Esophagus squamous epithelium (tissue), 5 donors: Measurements from ENCODE around the gene IQSEC3. TPM values are rescaled to one million over a fixed set of nuclear protein-coding genes. Genes with fewer than 3 reads are reported as not detected.

Experiments used
- DNase-seq: peaks from one replicate; lab custom pipeline; 2025; lab: John Stamatoyannopoulos, UW
- H3K27ac ChIP-seq, 4 donors: fragments of 200-600 bp; sonication (generic); one replicate each; pipeline ENCODE4 v1.5.1; 2016 to 2019; ENCODE audit warnings: mild to moderate bottlenecking in 1 of 4
- H3K27me3 ChIP-seq, 4 donors: fragments of 200-600 bp; sonication (generic); 1 replicate in 3 of 4; 2 replicates in 1 of 4; pipeline versions ENCODE4 v1.5.1 to v1.6.0; 2017 to 2021; ENCODE audit warnings: antibody characterized with exemption in 1 of 4
- H3K36me3 ChIP-seq, 3 donors: fragments of 200-600 bp; sonication (generic); one replicate each; pipeline ENCODE4 v1.5.1; 2016 to 2019
- H3K4me1 ChIP-seq, 3 donors: fragments of 200-600 bp; sonication (generic); one replicate each; pipeline ENCODE4 v1.5.1; 2017 to 2019
- H3K4me3 ChIP-seq, 4 donors: fragments of 200-600 bp; sonication (generic); 1 replicate in 3 of 4; 2 replicates in 1 of 4; pipeline ENCODE4 v1.5.1; 2016 to 2019; ENCODE audit warnings: mild to moderate bottlenecking in 2 of 4, moderate library complexity in 1 of 4
- H3K9me3 ChIP-seq, 3 donors: fragments of 200-600 bp; sonication (generic); one replicate each; pipeline ENCODE4 v1.5.1; 2016 to 2019
- CTCF ChIP-seq, 6 experiments: fragments of 450-650 bp in 4 of 6; fragments of 200-600 bp in 2 of 6; sonication (generic) in 2 of 6; IDR thresholded peaks; one replicate each; pipeline ENCODE4 v1.5.1; 2016 to 2019; ENCODE audit warnings: antibody characterized with exemption in 6 of 6, mild to moderate bottlenecking in 4 of 6, moderate library complexity in 4 of 6
- POLR2A ChIP-seq, 4 donors: fragments of 450-650 bp; IDR thresholded peaks; one replicate each; pipeline ENCODE4 v1.6.1; 2017; ENCODE audit warnings: antibody characterized with exemption in 4 of 4, mild to moderate bottlenecking in 4 of 4, moderate library complexity in 3 of 4
- WGBS, 2 donors: methylation state at CpG; one replicate each; pipeline ENCODE4 v1.1.5; 2018; 5-methylcytosine and 5-hydroxymethylcytosine counted together
- intact Hi-C: fragments of 100-400 bp; cut with DNase I; formaldehyde crosslinking; loops from one replicate; pipeline ENCODE4 v1.15.0; 2022
- total RNA-seq, 4 donors: library from RNA; depleted of rRNA; stranded (reverse); fragments of >200 nt; gene quantifications; one replicate each; pipeline ENCODE4 v1.1.0, GENCODE V29; 2016
- donor health status: DM: yes; HTN: yes; CAD: no.

Gene IQSEC3
- total RNA-seq, 4 donors from 2014 or later = 0.04 to 0.95 (median 0.08) TPM; not detected in 1

GRCh38 chr12:195156-195555 is 128.6 kb downstream of the IQSEC3 start:
- H3K4me1 ChIP-seq = peaks cover 0 to 12% (median 0%) of the 10 kb centered on the region in 3 donors
- H3K9me3 ChIP-seq = no peaks in the 10 kb centered on the region

DNA sequence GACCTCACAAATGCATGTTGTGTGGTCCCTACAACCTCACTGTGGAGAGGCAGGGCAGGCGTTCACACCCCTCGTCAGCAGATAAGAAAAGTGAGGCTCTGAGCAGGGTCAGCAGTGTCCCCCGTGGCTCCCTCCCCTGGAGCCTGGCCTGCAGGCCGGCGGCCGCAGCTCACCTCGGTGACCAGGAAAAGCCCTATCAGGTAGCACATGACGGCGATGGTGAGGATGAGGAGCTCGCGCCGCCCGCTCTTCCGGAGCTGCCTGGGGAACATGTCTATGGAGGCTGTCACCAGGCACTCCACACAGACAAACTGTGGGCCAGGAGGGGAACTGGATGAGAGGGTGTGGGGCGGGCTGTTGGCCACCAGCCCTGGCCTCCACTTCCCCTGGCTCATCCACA is 129.4 kb downstream of the IQSEC3 start:
- Histone ChIP-seq H3K4me3 (no peak overlapping the region), H3K9me3 (no peaks in the 10 kb centered on the region), H3K27ac (no peak overlapping the region), H3K4me1 (peaks cover 0 to 12% (median 0%) of the 10 kb centered on the region in 3 donors), H3K36me3 (no peaks in the 10 kb centered on the region), H3K27me3 (peaks cover 0 to 90% (median 1%) of the 10 kb centered on the region in 4 donors)
- WGBS, 2 donors = 86 to 90% methylated on average over 9 to 12 of the region's 15 CpGs
- no peak for DNase-seq
- intact Hi-C loops = no loop called here
- TF ChIP-seq CTCF (IDR thresholded peaks at IDR 0.05) (no peak), POLR2A (IDR thresholded peaks at IDR 0.05) (no peak)

More at GRCh38 chr12:195156-195555, 128.6 kb downstream of the IQSEC3 start:
- Histone ChIP-seq H3K36me3 (no peaks in the 10 kb centered on the region), H3K27ac (no peak overlapping the region), H3K27me3 (peaks cover 0 to 90% (median 1%) of the 10 kb centered on the region in 4 donors), H3K4me3 (no peak overlapping the region)
- 60 to 67% methylated on average over 4 to 5 of the region's 5 CpGs for WGBS, 2 donors
- intact Hi-C loops = no loop called here
- DNase-seq = no peak
- TF ChIP-seq CTCF (IDR thresholded peaks at IDR 0.05) (no peak), POLR2A (IDR thresholded peaks at IDR 0.05) (no peak)

GRCh38 chr12:196436-196835 is 129.9 kb downstream of the IQSEC3 start:
- no peak for DNase-seq
- H3K4me3 ChIP-seq = no peak overlapping the region
- H3K27ac ChIP-seq = no peak overlapping the region
- H3K4me1 ChIP-seq = peaks cover 0 to 12% (median 0%) of the 10 kb centered on the region in 3 donors
- 51 to 59% methylated on average over 4 of the region's 4 CpGs for WGBS, 2 donors
- no peaks in the 10 kb centered on the region for H3K9me3 ChIP-seq
- TF ChIP-seq POLR2A (IDR thresholded peaks at IDR 0.05) = no peak
- TF ChIP-seq CTCF (IDR thresholded peaks at IDR 0.05) = no peak
- intact Hi-C loops = no loop called here
- H3K36me3 ChIP-seq = no peaks in the 10 kb centered on the region
- H3K27me3 ChIP-seq = peaks cover 0 to 91% (median 1%) of the 10 kb centered on the region in 4 donors

GRCh38 chr12:197347-197746 is 130.8 kb downstream of the IQSEC3 start:
- intact Hi-C loops = no loop called here
- no peak for DNase-seq
- no peak overlapping the region for H3K27ac ChIP-seq
- 88 to 91% methylated on average over 2 of the region's 3 CpGs for WGBS, 2 donors
- no peak for TF ChIP-seq CTCF (IDR thresholded peaks at IDR 0.05)
- TF ChIP-seq POLR2A (IDR thresholded peaks at IDR 0.05) = no peak
- H3K9me3 ChIP-seq = no peaks in the 10 kb centered on the region
- peaks cover 0 to 12% (median 0%) of the 10 kb centered on the region in 3 donors for H3K4me1 ChIP-seq
- no peak overlapping the region for H3K4me3 ChIP-seq
- H3K27me3 ChIP-seq = peaks cover 0 to 91% (median 1%) of the 10 kb centered on the region in 4 donors
- no peaks in the 10 kb centered on the region for H3K36me3 ChIP-seq

GRCh38 chr12:197911-198695 is 131.5 kb downstream of the IQSEC3 start:
- DNase-seq = no peak
- WGBS, 2 donors = 83 to 89% methylated on average over 10 to 11 of the region's 11 CpGs
- no peaks in the 10 kb centered on the region for H3K9me3 ChIP-seq
- H3K27me3 ChIP-seq = peaks cover 0 to 91% (median 1%) of the 10 kb centered on the region in 4 donors
- no peak for TF ChIP-seq CTCF (IDR thresholded peaks at IDR 0.05)
- TF ChIP-seq POLR2A (IDR thresholded peaks at IDR 0.05) = no peak
- no peak overlapping the region for H3K27ac ChIP-seq
- intact Hi-C loops = no loop called here
- peaks cover 0 to 12% (median 0%) of the 10 kb centered on the region in 3 donors for H3K4me1 ChIP-seq
- H3K4me3 ChIP-seq = no peak overlapping the region
- no peaks in the 10 kb centered on the region for H3K36me3 ChIP-seq
